ENCODE measurements around the gene CNTNAP1. TPM values are rescaled to one million over a fixed set of nuclear protein-coding genes. Genes with fewer than 3 reads are reported as not detected.
"Not testable (repeated sequence)": the region's sequence is repeated elsewhere in the genome, so short reads cannot be mapped to it uniquely, and the experiment has no call there.

Gene CNTNAP1
- total and polyA plus RNA-seq, 10 of the 15 experiments (the other 5 are each of a cell fraction or from before 2014, with no cell fraction given): 0.95 to 29.9 (median 10.4) TPM

GRCh38 chr17:42660692-42661345 lies 21.5 kb upstream of the CNTNAP1 start:
- in situ Hi-C loops (cut with MboI): no loop called here
- no peak for ATAC-seq
- CTCF ChIA-PET: interaction anchor here (1.2 to 4.2 kb wide), 6 partner anchors 12 to 82 kb away, joined by 4 to 27 read pairs (median 6); partner anchors contain the start of gene PSMC3IP
- Histone ChIP-seq H2AFZ (ENCODE audit: control insufficient read depth, low read depth, low read length) (no peak overlapping the region), H3K4me1 (ENCODE audit: control insufficient read depth, insufficient read depth, low read length) (peaks cover 26% of the 10 kb centered on the region), H3K79me2 (ENCODE audit: control insufficient read depth, insufficient read depth, low read length) (peaks cover 3% of the 10 kb centered on the region; the same call in 1 of the 2 replicates), H3K4me3 (no peak overlapping the region), H3K36me3 (ENCODE audit: control insufficient read depth in 2 of 2, insufficient read depth in 2 of 2, low read length in 1 of 2) (no peaks in the 10 kb centered on the region; a peak in 1 of 4 replicates), H3K9ac (ENCODE audit: control insufficient read depth, insufficient read depth, low read length) (no peak overlapping the region), H4K20me1 (ENCODE audit: control insufficient read depth, insufficient read depth) (no peaks in the 10 kb centered on the region), H3K9me3 (replicated peaks; ENCODE audit: control insufficient read depth, insufficient read depth, low read length) (no peaks in the 10 kb centered on the region), H3K4me2 (ENCODE audit: control insufficient read depth, insufficient read depth) (peak overlapping the region; percentile 50; the same call in 1 of the 2 replicates), H3K27me3 (replicated peaks in 1 of 2; ENCODE audit: control insufficient read depth in 2 of 2, insufficient read depth in 2 of 2, low read length in 1 of 2) (no peaks in the 10 kb centered on the region), H3K27ac (ENCODE audit: control insufficient read depth, insufficient read depth) (no peak overlapping the region)
- intact Hi-C loops (cut with micrococcal nuclease; ENCODE audit: unreplicated experiment): no loop called here
- no peak for FAIRE-seq
- no peak for TF ChIP-seq EZH2 (IDR thresholded peaks at IDR 0.05; ENCODE audit: borderline replicate concordance, control insufficient read depth, low read depth, low read length)
- DNase-seq (ENCODE audit: low read depth, low spot score): no peak
- RAD21 ChIA-PET (ENCODE audit: unreplicated experiment): interaction anchor here (1.3 kb wide), 2 partner anchors 43 to 83 kb away, joined by 3 to 7 read pairs; partner anchors contain the start of gene PSMC3IP
- POLR2A ChIA-PET: interaction anchor here (0.8 to 4.9 kb wide), 5 partner anchors 11 to 56 kb away, joined by 3 to 20 read pairs (median 4); no protein-coding TSS in a partner anchor
- BruUV-seq (replicated peaks): no TSS peak
- WGBS (ENCODE audit: insufficient coverage, insufficient replicate concordance, low lambda C conversion rate, missing lambda C conversion rate): 69% methylated on average over 7 of the region's 7 CpGs
- SMC1A ChIA-PET (ENCODE audit: uncharacterized antibody, unreplicated experiment): interaction anchor here (1.0 to 1.2 kb wide), 3 partner anchors 10 to 43 kb away, joined by 3 to 4 read pairs (median 4); no protein-coding TSS in a partner anchor

GRCh38 chr17:42665581-42666001 lies 16.7 kb upstream of the CNTNAP1 start:
- ChIA-PET CTCF (no interaction called here), POLR2A (no interaction called here), RAD21 (ENCODE audit: unreplicated experiment) (no interaction called here), SMC1A (ENCODE audit: uncharacterized antibody, unreplicated experiment) (no interaction called here)
- in situ Hi-C loops (cut with MboI) (no loop called here), intact Hi-C loops (cut with micrococcal nuclease; ENCODE audit: unreplicated experiment) (no loop called here)
- Histone ChIP-seq H3K27me3 (replicated peaks in 1 of 2; ENCODE audit: control insufficient read depth in 2 of 2, insufficient read depth in 2 of 2, low read length in 1 of 2) (no peaks in the 10 kb centered on the region), H3K9ac (ENCODE audit: control insufficient read depth, insufficient read depth, low read length) (no peak overlapping the region), H4K20me1 (ENCODE audit: control insufficient read depth, insufficient read depth) (no peaks in the 10 kb centered on the region), H2AFZ (ENCODE audit: control insufficient read depth, low read depth, low read length) (no peak overlapping the region), H3K4me3 (no peak overlapping the region), H3K27ac (ENCODE audit: control insufficient read depth, insufficient read depth) (no peak overlapping the region), H3K9me3 (replicated peaks; ENCODE audit: control insufficient read depth, insufficient read depth, low read length) (no peaks in the 10 kb centered on the region), H3K4me1 (ENCODE audit: control insufficient read depth, insufficient read depth, low read length) (peaks cover 3% of the 10 kb centered on the region; the same call in 1 of the 2 replicates), H3K79me2 (ENCODE audit: control insufficient read depth, insufficient read depth, low read length) (no peaks in the 10 kb centered on the region), H3K36me3 (ENCODE audit: control insufficient read depth in 2 of 2, insufficient read depth in 2 of 2, low read length in 1 of 2) (peaks cover 12 to 17% of the 10 kb centered on the region in 2 experiments; a peak in 3 of 4 replicates), H3K4me2 (ENCODE audit: control insufficient read depth, insufficient read depth) (no peak overlapping the region)
- no peak for FAIRE-seq
- TF ChIP-seq RCOR1 (conservative IDR thresholded peaks at IDR 0.05; ENCODE audit: low read depth, low read length) (no peak), POLR2A (IDR thresholded peaks at IDR 0.05; ENCODE audit: low read depth, low read length) (peak; percentile 42; the same call in 1 of the 2 replicates)
- no peak for DNase-seq (ENCODE audit: low read depth, low spot score)
- WGBS (ENCODE audit: insufficient coverage, insufficient replicate concordance, low lambda C conversion rate, missing lambda C conversion rate): 85% methylated on average over 12 of the region's 14 CpGs
- no TSS peak for BruUV-seq (replicated peaks)
- ATAC-seq: no peak

GRCh38 chr17:42666126-42666525 lies 16.2 kb upstream of the CNTNAP1 start:
- CTCF ChIA-PET; H3K4me1 ChIP-seq (ENCODE audit: control insufficient read depth, insufficient read depth, low read length); BruUV-seq (replicated peaks); FAIRE-seq; H3K9ac ChIP-seq (ENCODE audit: control insufficient read depth, insufficient read depth, low read length); H3K4me2 ChIP-seq (ENCODE audit: control insufficient read depth, insufficient read depth); H3K79me2 ChIP-seq (ENCODE audit: control insufficient read depth, insufficient read depth, low read length); ATAC-seq; H3K27me3 ChIP-seq (replicated peaks in 1 of 2; ENCODE audit: control insufficient read depth in 2 of 2, insufficient read depth in 2 of 2, low read length in 1 of 2); intact Hi-C loops (cut with micrococcal nuclease; ENCODE audit: unreplicated experiment); H3K4me3 ChIP-seq; H3K9me3 ChIP-seq (replicated peaks; ENCODE audit: control insufficient read depth, insufficient read depth, low read length); DNase-seq (ENCODE audit: low read depth, low spot score); RAD21 ChIA-PET (ENCODE audit: unreplicated experiment); H4K20me1 ChIP-seq (ENCODE audit: control insufficient read depth, insufficient read depth); H2AFZ ChIP-seq (ENCODE audit: control insufficient read depth, low read depth, low read length); H3K27ac ChIP-seq (ENCODE audit: control insufficient read depth, insufficient read depth); in situ Hi-C loops (cut with MboI): not testable (repeated sequence)
- peaks cover 17% of the 10 kb centered on the region in 2 experiments; a peak in 3 of 4 replicates for H3K36me3 ChIP-seq (ENCODE audit: control insufficient read depth in 2 of 2, insufficient read depth in 2 of 2, low read length in 1 of 2)
- 95% methylated on average over 11 of the region's 16 CpGs for WGBS (ENCODE audit: insufficient coverage, insufficient replicate concordance, low lambda C conversion rate, missing lambda C conversion rate)
- ChIA-PET SMC1A (ENCODE audit: uncharacterized antibody, unreplicated experiment) (interaction anchor here (1.3 kb wide), 1 partner anchor 80 kb away, joined by 3 read pairs; no protein-coding TSS in a partner anchor), POLR2A (interaction anchor here (1.1 to 1.2 kb wide), 3 partner anchors 7 to 88 kb away, joined by 3 to 7 read pairs (median 3); partner anchors contain the start of gene TUBG2)

Measured in GM12878 (cell line).